GM23338 (cell line): Measurements from ENCODE around the gene AKT2. TPM values are rescaled to one million over a fixed set of nuclear protein-coding genes. Genes with fewer than 3 reads are reported as not detected.

Experiments used
- ATAC-seq: fragments of 200-7000 bp; cut with Tn5 transposase; 3 replicates; pipeline ENCODE4 v1.9.1; 2020
- DNase-seq: peaks from one replicate; pipeline ENCODE4 v3.0.0-alpha.2; 2015; ENCODE audit warnings: low spot score
- H2AFZ ChIP-seq: fragments of 200-600 bp; sonication (generic); 2 replicates; pipeline ENCODE4 v1.8.0; 2016; ENCODE audit warnings: antibody characterized with exemption, mild to moderate bottlenecking, moderate library complexity
- H3F3A ChIP-seq: fragments of 200-600 bp; sonication (generic); replicated peaks from 2 replicates; pipeline ENCODE4 v1.8.0; 2017; ENCODE audit warnings: antibody characterized with exemption, mixed run types, low read depth
- H3K27ac ChIP-seq: fragments of 200-600 bp; sonication (generic); 2 replicates; pipeline ENCODE4 v1.6.1; 2016; ENCODE audit warnings: low read depth
- H3K27me3 ChIP-seq: fragments of 200-600 bp; sonication (generic); 2 replicates; pipeline ENCODE4 v1.8.0; 2016; ENCODE audit warnings: mild to moderate bottlenecking, mixed run types, moderate library complexity; ENCODE audit not compliant: insufficient read depth
- H3K36me3 ChIP-seq: fragments of 200-600 bp; sonication (generic); 2 replicates; pipeline ENCODE4 v1.8.0; 2016; ENCODE audit warnings: mild to moderate bottlenecking; ENCODE audit not compliant: insufficient read depth
- H3K4me1 ChIP-seq: fragments of 200-600 bp; sonication (generic); 2 replicates; pipeline ENCODE4 v1.8.0; 2016; ENCODE audit warnings: mild to moderate bottlenecking, moderate library complexity; ENCODE audit not compliant: insufficient read depth
- H3K4me2 ChIP-seq: fragments of 200-600 bp; sonication (generic); 2 replicates; pipeline ENCODE4 v1.7.1; 2017; ENCODE audit warnings: mixed run types
- H3K4me3 ChIP-seq: fragments of 200-600 bp; sonication (generic); 2 replicates; pipeline ENCODE4 v1.6.1; 2016; ENCODE audit warnings: mixed run types
- H3K79me2 ChIP-seq: fragments of 200-600 bp; sonication (generic); replicated peaks from 2 replicates; pipeline ENCODE4 v1.8.0; 2017; ENCODE audit warnings: mild to moderate bottlenecking; ENCODE audit not compliant: insufficient read depth
- H3K9me2 ChIP-seq: fragments of 200-600 bp; sonication (generic); 2 replicates; pipeline ENCODE4 v1.8.0; 2017; ENCODE audit not compliant: insufficient read depth
- H4K20me1 ChIP-seq: fragments of 200-600 bp; sonication (generic); replicated peaks from 2 replicates; pipeline ENCODE4 v1.8.0; 2017; ENCODE audit warnings: mild to moderate bottlenecking; ENCODE audit not compliant: insufficient read depth
- H3K27ac Mint-ChIP-seq: 2 replicates; pipeline ENCODE4 v1.8.0; 2020; ENCODE audit warnings: inconsistent platforms, mild to moderate bottlenecking, moderate library complexity, mixed read lengths
- H3K27me3 Mint-ChIP-seq: 3 replicates; pipeline ENCODE4 v1.8.0; 2022; ENCODE audit warnings: low read depth, mild to moderate bottlenecking, moderate library complexity, mixed read lengths, inconsistent platforms; ENCODE audit not compliant: insufficient read depth, poor library complexity
- H3K36me3 Mint-ChIP-seq: 3 replicates; pipeline ENCODE4 v1.8.0; 2021; ENCODE audit warnings: low read depth, mild to moderate bottlenecking, inconsistent platforms, moderate library complexity, mixed read lengths
- H3K4me1 Mint-ChIP-seq: 3 replicates; pipeline ENCODE4 v1.8.0; 2020; ENCODE audit warnings: mild to moderate bottlenecking, inconsistent platforms, mixed read lengths
- H3K4me3 Mint-ChIP-seq: 3 replicates; pipeline ENCODE4 v1.8.0; 2021; ENCODE audit warnings: moderate library complexity, mild to moderate bottlenecking, inconsistent platforms, mixed read lengths
- H3K9me3 Mint-ChIP-seq: 3 replicates; pipeline ENCODE4 v1.8.0; 2020; ENCODE audit warnings: moderate library complexity, mild to moderate bottlenecking, inconsistent platforms, mixed read lengths
- CREB1 ChIP-seq: fragments of 250-450 bp; sonication (Bioruptor Pico); IDR thresholded peaks from 2 replicates; pipeline ENCODE4 v1.5.0; 2020; ENCODE audit warnings: low read depth, mild to moderate bottlenecking, moderate library complexity
- ETS1 ChIP-seq: IDR thresholded peaks from 2 replicates; pipeline ENCODE4 v1.6.1; 2016; ENCODE audit warnings: antibody characterized with exemption
- EZH2 ChIP-seq: fragments of 200-600 bp; sonication (generic); IDR thresholded peaks from one replicate; pipeline ENCODE4 v1.8.0; 2017; ENCODE audit warnings: antibody characterized with exemption, mild to moderate bottlenecking, low read depth; ENCODE audit not compliant: unreplicated experiment
- JUNB ChIP-seq: IDR thresholded peaks from one replicate; pipeline ENCODE4 v1.6.1; 2016; ENCODE audit warnings: antibody characterized with exemption; ENCODE audit not compliant: unreplicated experiment
- NANOG ChIP-seq: IDR thresholded peaks from 2 replicates; pipeline ENCODE4 v1.6.1; 2016; ENCODE audit warnings: antibody characterized with exemption, borderline replicate concordance
- POLR2AphosphoS5 ChIP-seq: IDR thresholded peaks from 2 replicates; pipeline ENCODE4 v1.6.1; 2016; ENCODE audit warnings: antibody characterized with exemption, low read depth
- STAT1 ChIP-seq: IDR thresholded peaks from one replicate; pipeline ENCODE4 v1.6.1; 2016; ENCODE audit warnings: antibody characterized with exemption; ENCODE audit not compliant: unreplicated experiment
- ZNF114 ChIP-seq: fragments of 250-450 bp; sonication (Bioruptor Pico); IDR thresholded peaks from 2 replicates; pipeline ENCODE4 v1.5.0; 2020; ENCODE audit warnings: mild to moderate bottlenecking, moderate library complexity
- polyA plus RNA-seq: library from polyadenylated mRNA; unstranded; fragments of >200 nt; fragmentation: Nextera tagmentation; extraction: Ambion mirVana; gene quantifications from 2 replicates; pipeline ENCODE4 v1.2.1, GENCODE V29; 2016
- total RNA-seq: library from RNA; depleted of rRNA; stranded (reverse); fragments of >200 nt; shearing (Covaris generic); gene quantifications from 2 replicates; pipeline ENCODE4 v1.2.3, GENCODE V29; 2014
- TF ChIP-seq, protein P1 (sequence below), 2 experiments: fragments of 200-600 bp in 1 of 2; sonication (generic) in 1 of 2; conservative IDR thresholded peaks; 2 replicates each; pipeline versions ENCODE4 v1.5.1 to v1.6.1; 2016 to 2017; ENCODE audit warnings: antibody characterized with exemption in 2 of 2, low read depth in 2 of 2, mild to moderate bottlenecking in 2 of 2, moderate library complexity in 1 of 2
- TF ChIP-seq, protein P2 (sequence below): fragments of 250-450 bp; sonication (Bioruptor Pico); IDR thresholded peaks from 2 replicates; pipeline ENCODE4 v1.5.0; 2020; ENCODE audit warnings: mild to moderate bottlenecking, moderate library complexity

Gene AKT2
- total and polyA plus RNA-seq, 2 experiments from 2014 or later, result 17.6 to 123 TPM

DNA sequence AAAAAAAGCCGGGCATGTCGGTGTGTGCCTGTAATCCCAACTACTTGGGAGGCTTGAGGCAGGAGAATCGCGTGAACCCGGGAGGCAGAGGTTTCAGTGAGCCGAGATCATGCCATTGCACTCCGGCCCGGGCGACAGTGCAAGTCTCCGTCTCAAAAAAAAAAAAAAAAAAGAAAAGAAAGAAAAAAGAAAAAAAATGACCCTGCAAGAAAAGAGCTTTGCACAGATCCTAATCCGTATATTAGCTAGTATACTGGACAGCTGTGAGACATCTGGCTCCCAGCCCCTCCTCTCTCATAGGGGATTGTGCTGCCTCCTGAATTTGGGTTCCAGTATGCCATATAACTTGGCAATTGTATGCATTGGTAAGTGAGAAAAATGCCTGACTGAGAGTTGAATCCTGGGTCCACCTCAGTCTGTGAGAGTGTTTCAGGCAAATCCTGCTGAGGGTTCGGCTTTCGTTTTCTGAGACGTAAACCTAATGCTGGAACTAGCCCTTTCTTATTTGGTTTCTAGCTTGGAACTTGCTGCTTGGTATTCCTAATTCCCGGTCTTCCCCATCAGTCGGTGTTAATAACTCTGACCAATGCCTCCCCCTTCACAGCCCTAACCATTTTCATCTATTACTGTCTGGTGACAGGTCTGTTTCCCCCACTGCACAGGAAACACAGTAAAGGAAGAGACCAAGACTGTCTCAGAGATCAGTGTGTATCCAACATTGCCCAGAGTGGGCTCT, 1.3 kb upstream of the AKT2 start:
- no peaks in the 10 kb centered on the region for H3K9me2 ChIP-seq
- H3K4me1 ChIP-seq, result peaks cover 7% of the 10 kb centered on the region
- Mint-ChIP-seq H3K9me3 (peaks cover 3% of the 10 kb centered on the region; the same call in 2 of the 3 replicates), H3K4me1 (peaks cover 32% of the 10 kb centered on the region), H3K27me3 (peaks cover 15% of the 10 kb centered on the region), H3K27ac (peak overlapping the region; percentile 100), H3K4me3 (peak overlapping the region; percentile 87), H3K36me3 (no peaks in the 10 kb centered on the region)
- no peaks in the 10 kb centered on the region for H4K20me1 ChIP-seq
- ATAC-seq (no peak), DNase-seq (no peak)
- H3K4me3 ChIP-seq, result peak overlapping the region; percentile 51
- H3K27ac ChIP-seq, result peak overlapping the region; percentile 88
- peak overlapping the region; percentile 63 for H2AFZ ChIP-seq
- H3K79me2 ChIP-seq, result peaks cover 33% of the 10 kb centered on the region
- TF ChIP-seq ZNF114 (CRISPR knock-in tag), result no peak
- no peak for TF ChIP-seq NANOG
- TF ChIP-seq, protein P1, sequence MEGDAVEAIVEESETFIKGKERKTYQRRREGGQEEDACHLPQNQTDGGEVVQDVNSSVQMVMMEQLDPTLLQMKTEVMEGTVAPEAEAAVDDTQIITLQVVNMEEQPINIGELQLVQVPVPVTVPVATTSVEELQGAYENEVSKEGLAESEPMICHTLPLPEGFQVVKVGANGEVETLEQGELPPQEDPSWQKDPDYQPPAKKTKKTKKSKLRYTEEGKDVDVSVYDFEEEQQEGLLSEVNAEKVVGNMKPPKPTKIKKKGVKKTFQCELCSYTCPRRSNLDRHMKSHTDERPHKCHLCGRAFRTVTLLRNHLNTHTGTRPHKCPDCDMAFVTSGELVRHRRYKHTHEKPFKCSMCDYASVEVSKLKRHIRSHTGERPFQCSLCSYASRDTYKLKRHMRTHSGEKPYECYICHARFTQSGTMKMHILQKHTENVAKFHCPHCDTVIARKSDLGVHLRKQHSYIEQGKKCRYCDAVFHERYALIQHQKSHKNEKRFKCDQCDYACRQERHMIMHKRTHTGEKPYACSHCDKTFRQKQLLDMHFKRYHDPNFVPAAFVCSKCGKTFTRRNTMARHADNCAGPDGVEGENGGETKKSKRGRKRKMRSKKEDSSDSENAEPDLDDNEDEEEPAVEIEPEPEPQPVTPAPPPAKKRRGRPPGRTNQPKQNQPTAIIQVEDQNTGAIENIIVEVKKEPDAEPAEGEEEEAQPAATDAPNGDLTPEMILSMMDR (conservative IDR thresholded peaks at IDR 0.05; ENCODE audit: low read depth in 2 of 2), result no peak
- TF ChIP-seq, protein P2, sequence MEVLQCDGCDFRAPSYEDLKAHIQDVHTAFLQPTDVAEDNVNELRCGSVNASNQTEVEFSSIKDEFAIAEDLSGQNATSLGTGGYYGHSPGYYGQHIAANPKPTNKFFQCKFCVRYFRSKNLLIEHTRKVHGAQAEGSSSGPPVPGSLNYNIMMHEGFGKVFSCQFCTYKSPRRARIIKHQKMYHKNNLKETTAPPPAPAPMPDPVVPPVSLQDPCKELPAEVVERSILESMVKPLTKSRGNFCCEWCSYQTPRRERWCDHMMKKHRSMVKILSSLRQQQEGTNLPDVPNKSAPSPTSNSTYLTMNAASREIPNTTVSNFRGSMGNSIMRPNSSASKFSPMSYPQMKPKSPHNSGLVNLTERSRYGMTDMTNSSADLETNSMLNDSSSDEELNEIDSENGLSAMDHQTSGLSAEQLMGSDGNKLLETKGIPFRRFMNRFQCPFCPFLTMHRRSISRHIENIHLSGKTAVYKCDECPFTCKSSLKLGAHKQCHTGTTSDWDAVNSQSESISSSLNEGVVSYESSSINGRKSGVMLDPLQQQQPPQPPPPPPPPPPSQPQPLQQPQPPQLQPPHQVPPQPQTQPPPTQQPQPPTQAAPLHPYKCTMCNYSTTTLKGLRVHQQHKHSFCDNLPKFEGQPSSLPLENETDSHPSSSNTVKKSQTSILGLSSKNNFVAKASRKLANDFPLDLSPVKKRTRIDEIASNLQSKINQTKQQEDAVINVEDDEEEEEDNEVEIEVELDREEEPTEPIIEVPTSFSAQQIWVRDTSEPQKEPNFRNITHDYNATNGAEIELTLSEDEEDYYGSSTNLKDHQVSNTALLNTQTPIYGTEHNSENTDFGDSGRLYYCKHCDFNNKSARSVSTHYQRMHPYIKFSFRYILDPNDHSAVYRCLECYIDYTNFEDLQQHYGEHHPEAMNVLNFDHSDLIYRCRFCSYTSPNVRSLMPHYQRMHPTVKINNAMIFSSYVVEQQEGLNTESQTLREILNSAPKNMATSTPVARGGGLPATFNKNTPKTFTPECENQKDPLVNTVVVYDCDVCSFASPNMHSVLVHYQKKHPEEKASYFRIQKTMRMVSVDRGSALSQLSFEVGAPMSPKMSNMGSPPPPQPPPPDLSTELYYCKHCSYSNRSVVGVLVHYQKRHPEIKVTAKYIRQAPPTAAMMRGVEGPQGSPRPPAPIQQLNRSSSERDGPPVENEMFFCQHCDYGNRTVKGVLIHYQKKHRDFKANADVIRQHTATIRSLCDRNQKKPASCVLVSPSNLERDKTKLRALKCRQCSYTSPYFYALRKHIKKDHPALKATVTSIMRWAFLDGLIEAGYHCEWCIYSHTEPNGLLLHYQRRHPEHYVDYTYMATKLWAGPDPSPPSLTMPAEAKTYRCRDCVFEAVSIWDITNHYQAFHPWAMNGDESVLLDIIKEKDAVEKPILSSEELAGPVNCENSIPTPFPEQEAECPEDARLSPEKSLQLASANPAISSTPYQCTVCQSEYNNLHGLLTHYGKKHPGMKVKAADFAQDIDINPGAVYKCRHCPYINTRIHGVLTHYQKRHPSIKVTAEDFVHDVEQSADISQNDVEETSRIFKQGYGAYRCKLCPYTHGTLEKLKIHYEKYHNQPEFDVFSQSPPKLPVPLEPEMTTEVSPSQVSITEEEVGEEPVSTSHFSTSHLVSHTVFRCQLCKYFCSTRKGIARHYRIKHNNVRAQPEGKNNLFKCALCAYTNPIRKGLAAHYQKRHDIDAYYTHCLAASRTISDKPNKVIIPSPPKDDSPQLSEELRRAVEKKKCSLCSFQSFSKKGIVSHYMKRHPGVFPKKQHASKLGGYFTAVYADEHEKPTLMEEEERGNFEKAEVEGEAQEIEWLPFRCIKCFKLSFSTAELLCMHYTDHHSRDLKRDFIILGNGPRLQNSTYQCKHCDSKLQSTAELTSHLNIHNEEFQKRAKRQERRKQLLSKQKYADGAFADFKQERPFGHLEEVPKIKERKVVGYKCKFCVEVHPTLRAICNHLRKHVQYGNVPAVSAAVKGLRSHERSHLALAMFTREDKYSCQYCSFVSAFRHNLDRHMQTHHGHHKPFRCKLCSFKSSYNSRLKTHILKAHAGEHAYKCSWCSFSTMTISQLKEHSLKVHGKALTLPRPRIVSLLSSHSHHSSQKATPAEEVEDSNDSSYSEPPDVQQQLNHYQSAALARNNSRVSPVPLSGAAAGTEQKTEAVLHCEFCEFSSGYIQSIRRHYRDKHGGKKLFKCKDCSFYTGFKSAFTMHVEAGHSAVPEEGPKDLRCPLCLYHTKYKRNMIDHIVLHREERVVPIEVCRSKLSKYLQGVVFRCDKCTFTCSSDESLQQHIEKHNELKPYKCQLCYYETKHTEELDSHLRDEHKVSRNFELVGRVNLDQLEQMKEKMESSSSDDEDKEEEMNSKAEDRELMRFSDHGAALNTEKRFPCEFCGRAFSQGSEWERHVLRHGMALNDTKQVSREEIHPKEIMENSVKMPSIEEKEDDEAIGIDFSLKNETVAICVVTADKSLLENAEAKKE (CRISPR knock-in tag), result no peak
- no peak for TF ChIP-seq STAT1
- no peak for TF ChIP-seq EZH2
- TF ChIP-seq CREB1 (CRISPR knock-in tag), result no peak
- no peak for TF ChIP-seq POLR2AphosphoS5
- no peak for TF ChIP-seq ETS1
- TF ChIP-seq JUNB, result no peak
- H3K36me3 ChIP-seq, result no peaks in the 10 kb centered on the region
- H3K27me3 ChIP-seq, result no peaks in the 10 kb centered on the region
- peaks cover 12% of the 10 kb centered on the region for H3F3A ChIP-seq
- peak overlapping the region; percentile 70 for H3K4me2 ChIP-seq
